ENCODE results near the gene PCDH12.

Gene PCDH12

GRCh38 chr5:141958113-141958512 is at the start of gene PCDH12:
PCDH12 (minus strand) TSS chr5:141958202; CDS start chr5:141957851, 351 bp downstream.
- no peak for DNase-seq

GRCh38 chr5:142007237-142007544 is 49.2 kb upstream of the PCDH12 start:
- DNase-seq: no peak

- DNase-seq: no peak
These were observed 48.6 kb upstream of the PCDH12 start for GRCh38 chr5:142006363-142007236.

- DNase-seq: no peak
These were observed 45.3 kb upstream of the PCDH12 start for GRCh38 chr5:142003266-142003800.

- no peak for DNase-seq
These were observed 42.9 kb upstream of the PCDH12 start for GRCh38 chr5:142000704-142001484.

GRCh38 chr5:142000173-142000572 is 42.2 kb upstream of the PCDH12 start:
- no peak for DNase-seq

- no peak for DNase-seq
These were observed 39.5 kb upstream of the PCDH12 start for GRCh38 chr5:141997358-141997960.

GRCh38 chr5:141995656-141996055 is 37.7 kb upstream of the PCDH12 start:
- no peak for DNase-seq

GRCh38 chr5:141994511-141995136 is 36.6 kb upstream of the PCDH12 start:
- no peak for DNase-seq

GRCh38 chr5:141992349-141992963 is 34.5 kb upstream of the PCDH12 start:
- peak; percentile 80 for DNase-seq

- DNase-seq: no peak
These were observed 31.7 kb upstream of the PCDH12 start for GRCh38 chr5:141989720-141990119.

GRCh38 chr5:141986072-141986471 is 28.1 kb upstream of the PCDH12 start:
- DNase-seq: no peak

- DNase-seq: no peak
These were observed 24.6 kb upstream of the PCDH12 start for GRCh38 chr5:141982626-141983025.

GRCh38 chr5:141978389-141978788 is 20.4 kb upstream of the PCDH12 start:
- DNase-seq: no peak

GRCh38 chr5:141976176-141976575 is 18.2 kb upstream of the PCDH12 start:
- DNase-seq: no peak

GRCh38 chr5:141973871-141974595 is 16.0 kb upstream of the PCDH12 start:
- DNase-seq: no peak

GRCh38 chr5:141969783-141970771 is 12.1 kb upstream of the PCDH12 start:
- no peak for DNase-seq

- DNase-seq: peak; percentile 92
These were observed 11.1 kb upstream of the PCDH12 start, which contains the start of gene RNF14 for GRCh38 chr5:141968914-141969608. RNF14 (plus strand) TSS chr5:141969105; CDS start chr5:141973589, 4,484 bp downstream.

- DNase-seq: no peak
These were observed 8.9 kb upstream of the PCDH12 start for GRCh38 chr5:141966963-141967333.

Data from activated gamma-delta T cell treated with Interleukin-2 at 50 U/mL for 16 hours (primary cell).